Epidermal melanocyte (primary cell): ENCODE results near the gene SRRM4.
"Not testable (repeated sequence)": the region's sequence is repeated elsewhere in the genome, so short reads cannot be mapped to it uniquely, and the experiment has no call there.

Source experiments
- DNase-seq: peaks from one replicate; pipeline ENCODE4 v3.0.0; 2011; ENCODE audit warnings: low spot score; ENCODE audit not compliant: insufficient read length

SRRM4 gene

GRCh38 chr12:119069147-119069642 is 87.9 kb downstream of the SRRM4 start:
- no peak for DNase-seq

DNA sequence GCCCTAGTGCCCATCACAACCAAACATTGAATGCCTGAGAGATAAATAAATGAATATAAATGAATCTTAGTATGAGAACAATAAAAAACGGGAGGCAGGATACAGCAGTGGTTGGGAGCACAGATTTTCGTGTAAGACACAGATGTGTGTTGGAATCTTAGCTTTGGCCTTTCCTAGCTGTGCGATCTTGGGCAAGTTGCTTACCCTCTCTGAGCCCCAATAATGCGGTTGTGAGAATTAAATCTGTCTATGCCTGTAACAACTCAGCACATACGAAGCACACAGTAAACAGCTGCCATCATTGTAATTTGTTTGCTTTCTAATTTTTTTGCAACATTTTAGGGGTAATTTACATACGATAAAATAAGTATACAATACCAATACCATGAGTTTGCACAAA is 89.8 kb downstream of the SRRM4 start:
- no peak for DNase-seq

DNA sequence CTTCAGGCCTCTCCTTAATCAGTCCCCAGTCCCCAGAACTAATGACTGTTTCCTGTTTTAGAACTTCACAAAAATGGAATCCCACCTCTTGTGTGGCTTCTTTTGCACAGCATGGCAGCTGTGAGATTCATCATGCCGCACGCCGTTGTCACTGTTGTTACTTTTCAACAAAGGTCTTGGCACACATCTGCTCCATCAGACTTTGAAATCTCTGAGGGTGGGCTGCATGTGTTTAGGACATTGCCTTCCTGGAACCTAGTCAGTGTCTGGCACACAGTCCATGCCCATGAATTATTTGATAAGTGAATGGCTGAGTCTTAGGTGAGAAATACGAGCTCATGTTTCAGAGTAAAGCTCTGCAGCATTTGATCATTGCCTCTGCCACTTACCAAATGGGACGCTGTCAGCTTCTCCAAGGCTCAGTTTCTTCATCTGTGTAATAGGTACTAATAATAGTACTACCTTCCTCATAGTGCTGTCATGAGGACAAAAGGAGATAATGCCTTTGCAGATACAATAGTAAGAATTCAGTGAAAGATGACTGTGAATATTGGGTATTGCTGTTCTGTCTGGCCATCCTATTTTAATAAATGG is 90.4 kb downstream of the SRRM4 start:
- no peak for DNase-seq

DNA sequence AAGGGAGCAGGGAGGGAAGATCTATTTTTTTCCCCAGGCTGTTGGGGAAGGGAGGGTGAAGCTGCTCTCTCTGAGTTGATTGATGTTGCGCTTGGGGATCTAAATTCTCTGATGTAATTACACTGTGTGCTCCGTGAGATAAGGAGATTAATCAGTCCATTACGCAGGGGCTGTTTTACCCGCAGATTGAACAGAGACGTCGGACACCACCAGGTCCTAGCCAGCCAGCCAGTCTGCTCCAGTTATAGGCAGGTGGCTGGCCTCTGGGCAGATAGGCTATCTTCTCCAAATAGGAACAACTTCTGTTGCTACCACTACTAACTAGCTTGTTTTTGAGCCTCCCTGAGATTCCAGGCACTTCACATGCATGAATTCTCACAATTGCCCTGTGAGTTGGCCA is 91.1 kb downstream of the SRRM4 start:
- DNase-seq: no peak

GRCh38 chr12:119075222-119075787 is 94.0 kb downstream of the SRRM4 start:
- no peak for DNase-seq

- DNase-seq: no peak
Observed at GRCh38 chr12:119075918-119076317, 94.6 kb downstream of the SRRM4 start.

DNA sequence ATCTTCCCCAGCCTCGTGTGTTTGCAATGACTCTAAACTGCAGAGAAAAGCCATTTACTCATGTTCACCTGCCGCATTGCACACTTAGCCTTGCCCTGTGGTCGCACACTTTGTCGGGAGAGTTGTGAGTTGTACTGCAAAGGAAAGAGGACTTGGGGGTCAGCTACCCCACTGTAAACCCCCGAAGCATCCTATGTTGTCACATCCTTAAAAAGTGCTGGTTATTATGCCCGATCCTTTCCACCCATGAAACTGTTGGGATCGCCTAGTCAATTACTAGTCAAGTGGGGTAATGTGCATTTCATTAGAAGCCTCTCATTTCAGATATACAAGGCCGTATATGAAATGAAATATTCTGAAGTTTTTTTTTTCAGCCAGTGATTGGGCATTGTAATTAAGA is 98.2 kb downstream of the SRRM4 start:
- DNase-seq: no peak

DNA sequence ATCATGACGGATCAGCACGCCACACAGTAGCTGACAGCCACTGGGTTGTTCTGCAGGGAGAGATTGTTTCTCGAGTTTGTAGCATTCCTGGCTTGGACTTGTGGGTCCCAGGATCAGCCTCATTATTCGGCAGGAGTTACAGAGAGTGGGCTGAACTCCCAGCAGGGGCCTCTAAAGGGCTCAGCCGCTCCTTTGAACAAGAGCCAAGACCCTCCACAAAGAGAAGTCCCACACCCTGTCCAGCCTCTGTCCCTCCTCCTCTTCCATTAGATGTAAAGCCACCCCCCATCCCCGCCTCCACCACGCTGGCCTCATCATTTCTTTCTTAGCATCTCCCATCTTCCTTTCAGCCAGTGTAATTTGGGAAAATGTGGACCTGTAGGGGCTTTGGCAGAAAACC is 100.7 kb downstream of the SRRM4 start:
- DNase-seq: no peak

- DNase-seq: no peak
Observed at GRCh38 chr12:119082496-119082895, 101.2 kb downstream of the SRRM4 start.

DNA sequence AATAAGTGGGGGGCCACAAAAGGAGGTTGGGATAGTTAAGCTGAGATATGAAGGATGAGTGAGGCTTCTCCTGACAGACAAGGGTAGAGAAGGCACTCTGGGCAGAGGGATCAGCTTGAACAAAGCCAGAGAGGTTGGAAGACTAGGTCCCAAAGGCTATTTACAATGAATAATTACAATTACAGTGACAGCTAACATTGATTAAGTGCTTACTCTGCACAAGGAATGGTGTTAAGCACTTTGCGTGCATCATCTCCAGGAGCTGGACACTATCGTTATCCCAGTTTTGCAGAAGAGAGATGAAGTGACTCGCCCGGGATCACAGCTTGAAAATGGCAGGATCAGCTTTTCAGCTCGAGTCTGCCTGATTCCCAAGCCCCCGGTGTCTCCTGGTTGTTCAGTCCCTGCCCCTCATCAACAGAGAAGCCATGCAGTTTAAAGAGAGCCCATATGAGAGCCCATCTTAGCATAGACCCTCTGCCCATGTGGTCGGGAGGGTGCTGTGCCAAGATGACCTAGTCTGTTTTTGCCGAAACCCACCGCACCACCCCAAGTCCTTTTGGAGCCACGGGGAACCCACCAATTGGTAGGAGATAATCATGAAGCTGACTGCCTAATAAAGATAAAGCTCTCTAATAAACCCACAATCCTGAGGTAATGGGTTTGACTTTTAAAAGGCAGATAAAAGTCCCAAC is 107.5 kb downstream of the SRRM4 start:
- no peak for DNase-seq

DNA sequence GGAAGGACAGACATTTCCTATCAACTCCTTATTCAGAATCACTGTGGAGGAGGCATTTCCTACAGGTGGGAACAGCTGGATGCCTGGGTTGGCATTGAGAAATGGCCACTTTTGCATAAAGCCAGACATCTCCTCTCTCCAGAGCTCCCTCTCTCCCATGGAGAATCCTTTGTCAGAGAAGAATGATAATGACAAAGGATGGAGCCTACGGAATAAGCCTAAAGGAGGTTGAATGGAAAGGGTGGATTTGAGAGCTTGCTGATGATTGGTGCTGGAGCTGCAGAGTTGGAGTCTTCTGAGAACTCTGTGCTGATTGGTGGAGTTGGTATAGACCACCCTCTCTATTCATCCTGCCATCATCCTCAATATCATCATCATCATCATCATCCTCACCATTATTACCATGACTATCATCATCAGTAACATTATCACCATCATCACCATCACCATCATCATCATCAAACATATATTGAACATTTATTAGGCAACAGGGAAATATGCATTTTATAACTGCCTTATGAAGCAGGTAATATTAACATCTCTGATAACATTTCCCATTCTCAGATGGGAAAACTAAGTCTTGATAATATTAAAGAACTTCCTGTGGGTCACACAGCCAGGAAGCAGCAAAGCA is 108.2 kb downstream of the SRRM4 start:
- DNase-seq: no peak

GRCh38 chr12:119090276-119090675 is 108.9 kb downstream of the SRRM4 start:
- DNase-seq: no peak

GRCh38 chr12:119090865-119091264 is 109.5 kb downstream of the SRRM4 start:
- DNase-seq: no peak

- DNase-seq: no peak
Observed at GRCh38 chr12:119096429-119097202, 115.3 kb downstream of the SRRM4 start.

GRCh38 chr12:119100933-119101332 is 119.6 kb downstream of the SRRM4 start:
- DNase-seq: no peak

DNA sequence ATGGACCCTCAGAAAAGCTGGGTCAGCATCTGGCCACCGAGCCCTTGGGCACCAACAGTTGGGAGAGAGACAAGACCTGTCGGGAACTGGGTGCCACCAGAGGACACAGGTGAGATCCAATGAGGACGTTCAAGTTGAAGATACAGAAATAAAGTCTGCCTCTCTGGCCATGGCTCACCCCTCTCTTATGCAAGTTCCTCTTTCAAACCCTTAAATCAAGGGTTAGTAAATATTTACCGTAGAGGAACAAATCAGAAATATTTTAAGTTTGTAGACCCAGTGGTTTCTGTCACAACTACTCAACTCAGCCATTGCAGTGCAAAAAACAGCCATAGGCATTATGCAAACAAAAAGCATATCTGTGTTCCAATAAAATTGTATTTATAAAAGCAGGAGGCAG is 120.9 kb downstream of the SRRM4 start:
- DNase-seq: no peak

- no peak for DNase-seq
Observed at GRCh38 chr12:119102714-119103113, 121.4 kb downstream of the SRRM4 start.

DNA sequence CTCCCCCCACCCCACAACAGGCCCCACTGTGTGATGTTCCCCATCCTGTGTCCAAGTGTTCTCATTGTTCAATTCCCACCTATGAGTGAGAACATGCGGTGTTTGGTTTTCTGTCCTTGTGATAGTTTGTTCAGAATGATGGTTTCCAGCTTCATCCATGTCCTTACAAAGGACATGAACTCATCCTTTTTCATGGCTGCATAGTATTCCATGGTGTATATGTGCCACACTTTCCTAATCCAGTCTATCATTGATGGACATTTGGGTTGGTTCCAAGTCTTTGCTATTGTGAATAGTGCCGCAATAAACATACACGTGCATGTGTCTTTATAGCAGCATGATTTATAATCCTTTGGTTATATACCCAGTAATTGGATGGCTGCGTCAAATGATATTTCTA is 123.6 kb downstream of the SRRM4 start:
- DNase-seq: not testable (repeated sequence)

- DNase-seq: no peak
Observed at GRCh38 chr12:119113496-119113986, 132.2 kb downstream of the SRRM4 start.

DNA sequence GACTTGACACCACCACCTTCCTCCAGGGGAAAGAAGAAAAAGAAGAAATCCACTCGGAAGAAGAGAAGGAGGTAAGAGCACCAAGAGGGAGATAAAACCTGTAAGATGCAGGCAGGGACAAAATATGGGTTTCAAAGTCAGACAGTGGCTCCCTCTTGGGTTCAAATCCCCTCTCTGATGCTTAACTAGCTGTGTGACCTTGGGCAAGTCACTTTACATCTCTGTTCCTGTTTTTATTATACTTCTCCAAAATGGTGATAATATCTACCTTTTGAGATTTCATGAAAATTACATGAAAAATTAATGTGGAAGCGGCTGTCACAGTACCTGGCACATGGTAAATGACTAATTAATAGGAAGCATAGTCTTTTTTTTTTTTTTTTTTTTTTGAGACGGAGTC is 133.0 kb downstream of the SRRM4 start:
- no peak for DNase-seq

GRCh38 chr12:119115296-119115905 is 134.1 kb downstream of the SRRM4 start:
- DNase-seq: peak; percentile 50
